HEK293T (cell line): ENCODE results near the gene IL1R2.

ENCODE experiments used
- CTBP1 ChIP-seq: fragments of 450-650 bp; IDR thresholded peaks from 2 replicates; pipeline ENCODE4 v1.6.1; 2016; ENCODE audit warnings: borderline replicate concordance
- ELF4 ChIP-seq: fragments of 450-650 bp; IDR thresholded peaks from 2 replicates; pipeline ENCODE4 v1.6.1; 2017; ENCODE audit warnings: antibody characterized with exemption
- FOXA1 ChIP-seq: fragments of 450-650 bp; IDR thresholded peaks from 2 replicates; pipeline ENCODE4 v1.6.1; 2016; ENCODE audit warnings: mild to moderate bottlenecking
- FOXM1 ChIP-seq: fragments of 450-650 bp; IDR thresholded peaks from 2 replicates; pipeline ENCODE4 v1.6.1; 2017; ENCODE audit warnings: mild to moderate bottlenecking, borderline replicate concordance
- L3MBTL2 ChIP-seq: fragments of 450-650 bp; conservative IDR thresholded peaks from 2 replicates; pipeline ENCODE4 v1.6.1; 2016; ENCODE audit warnings: mild to moderate bottlenecking
- SP1 ChIP-seq: fragments of 450-650 bp; IDR thresholded peaks from 2 replicates; pipeline ENCODE4 v1.6.1; 2017
- SUZ12 ChIP-seq: fragments of 450-650 bp; IDR thresholded peaks from 2 replicates; pipeline ENCODE4 v1.6.1; 2016; ENCODE audit warnings: mild to moderate bottlenecking

DNA sequence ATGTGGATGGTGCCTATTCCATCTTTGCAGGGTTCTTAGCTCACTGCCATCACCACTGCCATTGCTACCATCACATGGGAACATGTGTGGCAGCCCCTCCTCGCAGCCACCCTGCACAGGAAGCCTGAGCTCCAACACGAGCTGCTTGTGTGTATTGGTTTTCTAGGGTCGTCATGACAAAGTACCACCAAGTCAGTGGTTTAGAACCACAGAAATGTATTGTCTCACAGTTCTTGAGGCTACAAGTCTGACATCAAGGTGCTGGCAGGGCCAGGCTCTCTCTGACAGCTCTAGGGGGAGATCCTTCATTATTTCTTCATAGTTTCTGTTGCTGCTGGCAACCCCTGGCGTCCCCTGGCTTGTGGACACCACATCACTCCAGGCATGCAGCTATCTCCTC, 10.3 kb upstream of the IL1R2 start:
- TF ChIP-seq SP1, result no peak
- TF ChIP-seq CTBP1, result no peak
- no peak for TF ChIP-seq SUZ12
- TF ChIP-seq FOXA1, result no peak
- TF ChIP-seq FOXM1, result no peak
- no peak for TF ChIP-seq L3MBTL2
- no peak for TF ChIP-seq ELF4
